ENCODE data around the gene SCN3B.

Gene SCN3B

DNA sequence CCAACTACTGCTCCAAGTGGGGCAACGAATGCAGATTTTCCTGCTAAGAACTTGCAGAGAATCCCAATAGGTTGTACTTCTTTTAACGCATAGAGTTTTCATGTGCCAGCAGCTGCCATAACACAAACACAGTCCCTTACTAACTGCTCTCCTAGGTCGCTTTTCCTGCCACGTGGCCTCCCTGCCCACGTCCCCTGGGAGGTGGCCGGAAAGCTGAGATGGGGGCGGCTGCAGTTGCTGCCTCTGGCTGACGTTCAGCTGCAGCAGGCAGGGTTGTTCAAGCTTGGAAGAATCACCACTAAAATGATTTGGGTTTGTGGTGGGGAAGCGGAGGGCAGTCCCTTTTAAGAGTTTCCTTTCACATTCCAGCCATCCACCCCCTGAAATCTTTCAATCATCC is 47.7 kb upstream of the SCN3B start:
- TF ChIP-seq ZEB2 (tag by site-specific recombination; IDR thresholded peaks at IDR 0.05) (no peak), ZFHX2 (tag by site-specific recombination; conservative IDR thresholded peaks at IDR 0.05) (peak; percentile 29; the same call in 1 of the 2 replicates)
- Histone ChIP-seq H3K27ac (ENCODE audit: extremely low read depth, low read depth, low read length) (no peak overlapping the region), H3K36me3 (ENCODE audit: control insufficient read depth in 2 of 2, insufficient read depth in 1 of 2, low read length in 2 of 2) (no peaks in the 10 kb centered on the region), H3K4me1 (ENCODE audit: control insufficient read depth, insufficient read depth, low read length) (peaks cover 2% of the 10 kb centered on the region; the same call in 1 of the 2 replicates), H3K9me3 (ENCODE audit: control insufficient read depth, insufficient read depth, low read depth, low read length) (no peaks in the 10 kb centered on the region), H3K4me3 (ENCODE audit: low read depth, low read length) (no peak overlapping the region)
- ChIA-PET POLR2A (no interaction called here), CTCF (interaction anchor here (0.7 to 12.3 kb wide), 3 partner anchors 9 to 125 kb away, joined by 4 to 310 read pairs (median 4); no protein-coding TSS in a partner anchor)

DNA sequence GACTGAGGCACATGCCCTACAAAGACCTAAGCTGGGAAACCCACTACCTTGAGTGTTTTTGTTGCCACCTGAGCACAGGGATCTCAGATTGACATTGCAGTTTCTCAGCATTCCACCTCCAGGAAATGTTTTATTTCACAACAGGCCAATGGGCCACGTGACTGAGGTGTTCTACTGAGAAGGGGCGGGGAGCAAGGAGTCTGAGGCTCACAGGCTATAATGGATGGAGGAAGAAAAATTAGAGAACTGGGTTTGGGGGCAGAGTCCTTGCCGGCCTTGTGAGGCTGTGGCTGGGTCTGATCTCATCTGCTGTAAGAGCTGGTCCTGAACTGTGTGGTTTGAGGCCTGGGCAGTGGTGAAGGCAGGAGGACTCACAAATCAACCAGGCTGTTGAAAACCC is 46.3 kb upstream of the SCN3B start:
- no peaks in the 10 kb centered on the region for H3K9me3 ChIP-seq (ENCODE audit: control insufficient read depth, insufficient read depth, low read depth, low read length)
- ChIA-PET CTCF (interaction anchor here (4.8 kb wide), 1 partner anchor 11 kb away, joined by 25 read pairs; no protein-coding TSS in a partner anchor), POLR2A (no interaction called here)
- no peaks in the 10 kb centered on the region for H3K36me3 ChIP-seq (ENCODE audit: control insufficient read depth in 2 of 2, insufficient read depth in 1 of 2, low read length in 2 of 2)
- TF ChIP-seq ZNF140 (tag by site-specific recombination; IDR thresholded peaks at IDR 0.05): no peak
- H3K4me1 ChIP-seq (ENCODE audit: control insufficient read depth, insufficient read depth, low read length): peaks cover 2% of the 10 kb centered on the region; the same call in 1 of the 2 replicates
- no peak overlapping the region for H3K4me3 ChIP-seq (ENCODE audit: low read depth, low read length)
- no peak overlapping the region for H3K27ac ChIP-seq (ENCODE audit: extremely low read depth, low read depth, low read length)

DNA sequence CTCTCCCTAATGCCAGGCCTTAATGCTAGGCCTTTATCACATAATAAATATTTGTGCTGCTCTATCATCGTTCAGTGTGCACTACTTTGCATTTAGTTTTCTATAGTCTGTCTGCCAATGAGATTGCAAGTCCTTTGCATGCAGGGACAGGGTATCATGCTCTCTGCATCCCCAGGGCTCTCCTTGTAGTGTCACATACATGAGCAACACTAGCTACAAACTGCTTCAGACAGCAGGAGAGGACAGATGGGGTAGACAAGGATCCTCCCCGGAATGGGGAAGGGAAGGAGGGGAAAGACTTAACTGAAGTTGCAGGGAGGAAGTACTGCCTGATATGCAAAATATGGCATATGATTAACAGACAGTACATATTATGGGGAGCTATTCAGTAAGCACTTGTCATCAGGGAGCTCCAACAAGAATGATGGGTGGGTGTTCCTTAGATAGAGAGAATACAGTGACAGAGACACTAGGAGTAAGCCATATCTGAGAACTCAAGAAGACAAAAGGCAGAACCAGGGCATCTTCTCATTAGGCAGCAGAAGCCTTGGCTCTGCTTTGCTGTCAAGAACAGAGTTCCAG is 44.2 kb upstream of the SCN3B start:
- H3K9me3 ChIP-seq (ENCODE audit: control insufficient read depth, insufficient read depth, low read depth, low read length): no peaks in the 10 kb centered on the region
- ChIA-PET POLR2A (no interaction called here), CTCF (interaction anchor here (0.8 to 4.8 kb wide), 6 partner anchors 9 to 704 kb away, joined by 4 to 25 read pairs (median 6); no protein-coding TSS in a partner anchor)
- H3K4me3 ChIP-seq (ENCODE audit: low read depth, low read length): no peak overlapping the region
- TF ChIP-seq ZNF423 (tag by site-specific recombination; IDR thresholded peaks at IDR 0.05) (no peak), ZNF223 (tag by site-specific recombination; IDR thresholded peaks at IDR 0.05) (no peak), GLI2 (tag by site-specific recombination; IDR thresholded peaks at IDR 0.05; ENCODE audit: borderline replicate concordance, low read depth) (no peak), ZFP37 (tag by site-specific recombination; IDR thresholded peaks at IDR 0.05) (no peak), ZSCAN16 (tag by site-specific recombination; IDR thresholded peaks at IDR 0.05) (no peak), ZNF837 (tag by site-specific recombination; IDR thresholded peaks at IDR 0.05) (no peak), ZNF830 (tag by site-specific recombination; IDR thresholded peaks at IDR 0.05; ENCODE audit: low read depth) (no peak), ZBTB1 (tag by site-specific recombination; IDR thresholded peaks at IDR 0.05) (no peak), WT1 (tag by site-specific recombination; IDR thresholded peaks at IDR 0.05) (no peak), ZNF585B (tag by site-specific recombination; IDR thresholded peaks at IDR 0.05) (no peak)
- TF ChIP-seq, protein P1, sequence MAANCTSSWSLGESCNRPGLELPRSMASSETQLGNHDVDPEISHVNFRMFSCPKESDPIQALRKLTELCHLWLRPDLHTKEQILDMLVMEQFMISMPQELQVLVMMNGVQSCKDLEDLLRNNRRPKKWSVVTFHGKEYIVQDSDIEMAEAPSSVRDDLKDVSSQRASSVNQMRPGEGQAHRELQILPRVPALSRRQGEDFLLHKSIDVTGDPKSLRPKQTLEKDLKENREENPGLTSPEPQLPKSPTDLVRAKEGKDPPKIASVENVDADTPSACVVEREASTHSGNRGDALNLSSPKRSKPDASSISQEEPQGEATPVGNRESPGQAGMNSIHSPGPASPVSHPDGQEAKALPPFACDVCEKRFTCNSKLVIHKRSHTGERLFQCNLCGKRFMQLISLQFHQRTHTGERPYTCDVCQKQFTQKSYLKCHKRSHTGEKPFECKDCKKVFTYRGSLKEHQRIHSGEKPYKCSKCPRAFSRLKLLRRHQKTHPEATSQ (tag by site-specific recombination; IDR thresholded peaks at IDR 0.05): no peak
- TF ChIP-seq, protein P2, sequence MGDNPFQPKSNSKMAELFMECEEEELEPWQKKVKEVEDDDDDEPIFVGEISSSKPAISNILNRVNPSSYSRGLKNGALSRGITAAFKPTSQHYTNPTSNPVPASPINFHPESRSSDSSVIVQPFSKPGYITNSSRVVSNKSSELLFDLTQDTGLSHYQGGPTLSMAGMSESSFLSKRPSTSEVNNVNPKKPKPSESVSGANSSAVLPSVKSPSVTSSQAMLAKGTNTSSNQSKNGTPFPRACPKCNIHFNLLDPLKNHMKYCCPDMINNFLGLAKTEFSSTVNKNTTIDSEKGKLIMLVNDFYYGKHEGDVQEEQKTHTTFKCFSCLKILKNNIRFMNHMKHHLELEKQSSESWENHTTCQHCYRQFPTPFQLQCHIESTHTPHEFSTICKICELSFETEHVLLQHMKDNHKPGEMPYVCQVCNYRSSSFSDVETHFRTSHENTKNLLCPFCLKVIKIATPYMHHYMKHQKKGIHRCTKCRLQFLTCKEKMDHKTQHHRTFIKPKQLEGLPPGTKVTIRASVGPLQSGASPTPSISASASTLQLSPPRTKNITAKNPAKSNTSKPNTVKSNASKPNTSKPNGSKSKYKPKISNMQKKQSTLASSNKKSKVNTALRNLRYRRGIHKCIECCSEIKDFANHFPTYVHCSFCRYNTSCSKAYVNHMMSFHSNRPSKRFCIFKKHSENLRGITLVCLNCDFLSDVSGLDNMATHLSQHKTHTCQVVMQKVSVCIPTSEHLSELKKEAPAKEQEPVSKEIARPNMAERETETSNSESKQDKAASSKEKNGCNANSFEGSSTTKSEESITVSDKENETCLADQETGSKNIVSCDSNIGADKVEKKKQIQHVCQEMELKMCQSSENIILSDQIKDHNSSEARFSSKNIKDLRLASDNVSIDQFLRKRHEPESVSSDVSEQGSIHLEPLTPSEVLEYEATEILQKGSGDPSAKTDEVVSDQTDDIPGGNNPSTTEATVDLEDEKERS (tag by site-specific recombination; IDR thresholded peaks at IDR 0.05): no peak
- TF ChIP-seq, protein P3, sequence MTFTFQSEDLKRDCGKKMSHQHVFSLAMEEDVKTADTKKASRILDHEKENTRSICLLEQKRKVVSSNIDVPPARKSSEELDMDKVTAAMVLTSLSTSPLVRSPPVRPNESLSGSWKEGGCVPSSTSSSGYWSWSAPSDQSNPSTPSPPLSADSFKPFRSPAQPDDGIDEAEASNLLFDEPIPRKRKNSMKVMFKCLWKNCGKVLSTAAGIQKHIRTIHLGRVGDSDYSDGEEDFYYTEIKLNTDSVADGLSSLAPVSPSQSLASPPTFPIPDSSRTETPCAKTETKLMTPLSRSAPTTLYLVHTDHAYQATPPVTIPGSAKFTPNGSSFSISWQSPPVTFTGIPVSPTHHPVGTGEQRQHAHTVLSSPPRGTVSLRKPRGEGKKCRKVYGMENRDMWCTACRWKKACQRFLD (tag by site-specific recombination; IDR thresholded peaks at IDR 0.05): no peak
- TF ChIP-seq, protein P4, sequence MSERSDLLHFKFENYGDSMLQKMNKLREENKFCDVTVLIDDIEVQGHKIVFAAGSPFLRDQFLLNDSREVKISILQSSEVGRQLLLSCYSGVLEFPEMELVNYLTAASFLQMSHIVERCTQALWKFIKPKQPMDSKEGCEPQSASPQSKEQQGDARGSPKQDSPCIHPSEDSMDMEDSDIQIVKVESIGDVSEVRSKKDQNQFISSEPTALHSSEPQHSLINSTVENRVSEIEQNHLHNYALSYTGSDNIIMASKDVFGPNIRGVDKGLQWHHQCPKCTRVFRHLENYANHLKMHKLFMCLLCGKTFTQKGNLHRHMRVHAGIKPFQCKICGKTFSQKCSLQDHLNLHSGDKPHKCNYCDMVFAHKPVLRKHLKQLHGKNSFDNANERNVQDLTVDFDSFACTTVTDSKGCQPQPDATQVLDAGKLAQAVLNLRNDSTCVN (tag by site-specific recombination; optimal IDR thresholded peaks at IDR 0.05): no peak
- no peak overlapping the region for H3K27ac ChIP-seq (ENCODE audit: extremely low read depth, low read depth, low read length)
- peaks cover 2% of the 10 kb centered on the region; the same call in 1 of the 2 replicates for H3K4me1 ChIP-seq (ENCODE audit: control insufficient read depth, insufficient read depth, low read length)
- H3K36me3 ChIP-seq (ENCODE audit: control insufficient read depth in 2 of 2, insufficient read depth in 1 of 2, low read length in 2 of 2): no peaks in the 10 kb centered on the region

Measured in HEK293 (cell line).